A673 (cell line): Measurements from ENCODE around the gene PRSS53. TPM values are rescaled to one million over a fixed set of nuclear protein-coding genes. Genes with fewer than 3 reads are reported as not detected.

Source experiments
- BruUV-seq: library from RNA; stranded (reverse); fragments of 400-500 nt; replicated peaks from 2 replicates; lab custom pipeline; 2021; lab: Mats Ljungman, UMichigan
- CTCF ChIA-PET: fragments of 300-600 bp; sonication (Branson Sonifier 250); formaldehyde crosslinking; loops from one replicate; lab custom pipeline; 2022; ENCODE audit warnings: antibody characterized with exemption; lab: Charles Lee
- POLR2A ChIA-PET: fragments of 300-600 bp; sonication (Branson Sonifier 250); formaldehyde crosslinking; loops from one replicate; lab custom pipeline; 2022; ENCODE audit warnings: antibody characterized with exemption; ENCODE audit not compliant: low non-redundant PET; lab: Charles Lee
- DNase-seq: peaks from one replicate; pipeline ENCODE4 v3.0.0-alpha.2; 2015; ENCODE audit warnings: low spot score
- H3K27ac ChIP-seq: fragments of 200-600 bp; sonication (generic); 2 replicates; pipeline ENCODE4 v1.5.1; 2016; ENCODE audit warnings: mixed run types, low read depth, mild to moderate bottlenecking, mixed read lengths, antibody characterized with exemption, low read length; ENCODE audit not compliant: poor library complexity, severe bottlenecking
- H3K27me3 ChIP-seq: fragments of 200-600 bp; sonication (generic); replicated peaks from 2 replicates; pipeline ENCODE4 v1.6.1; 2017; ENCODE audit warnings: mixed run types, low read depth, mild to moderate bottlenecking, mixed read lengths, antibody characterized with exemption, low read length; ENCODE audit not compliant: insufficient read depth, poor library complexity
- H3K36me3 ChIP-seq: fragments of 200-600 bp; sonication (generic); 2 replicates; pipeline ENCODE4 v1.6.1; 2016; ENCODE audit warnings: mixed run types, mild to moderate bottlenecking, mixed read lengths, antibody characterized with exemption, low read length; ENCODE audit not compliant: insufficient read depth, poor library complexity, severe bottlenecking
- H3K4me1 ChIP-seq: fragments of 200-600 bp; sonication (generic); 2 replicates; pipeline ENCODE4 v1.6.1; 2017; ENCODE audit warnings: mixed run types, mild to moderate bottlenecking, mixed read lengths, antibody characterized with exemption, low read length; ENCODE audit not compliant: insufficient read depth, poor library complexity, severe bottlenecking
- H3K4me3 ChIP-seq: fragments of 200-600 bp; sonication (generic); 2 replicates; pipeline ENCODE4 v1.5.1; 2016; ENCODE audit warnings: low read depth, mixed run types, mild to moderate bottlenecking, mixed read lengths, low read length; ENCODE audit not compliant: poor library complexity, severe bottlenecking
- H3K9me3 ChIP-seq: fragments of 200-600 bp; sonication (generic); 2 replicates; pipeline ENCODE4 v1.6.1; 2016; ENCODE audit warnings: mixed run types, low read depth, mild to moderate bottlenecking, mixed read lengths, antibody characterized with exemption, low read length; ENCODE audit not compliant: poor library complexity, severe bottlenecking
- EZH2 ChIP-seq: fragments of 200-600 bp; sonication (generic); IDR thresholded peaks from 2 replicates; pipeline ENCODE4 v1.6.1; 2017; ENCODE audit warnings: borderline replicate concordance, low read depth, mild to moderate bottlenecking, mixed read lengths, antibody characterized with exemption, low read length; ENCODE audit not compliant: poor library complexity, severe bottlenecking
- intact Hi-C: fragments of 100-400 bp; cut with micrococcal nuclease; formaldehyde crosslinking; loops from one replicate; pipeline ENCODE4 v1.10.0; 2022; ENCODE audit not compliant: unreplicated experiment
- total RNA-seq: library from RNA; stranded (reverse); gene quantifications from 2 replicates; pipeline ENCODE4 v1.2.3, GENCODE V29; 2021
- TF ChIP-seq, protein P1 (sequence below): fragments of 300-800, 200-600 bp; sonication (generic); conservative IDR thresholded peaks from 2 replicates; pipeline ENCODE4 v1.5.1; 2017; ENCODE audit warnings: low read depth, mild to moderate bottlenecking, antibody characterized with exemption, low read length, moderate library complexity, mixed read lengths

PRSS53 gene
- total RNA-seq, 1 experiment from 2014 or later = 3.1 TPM

DNA sequence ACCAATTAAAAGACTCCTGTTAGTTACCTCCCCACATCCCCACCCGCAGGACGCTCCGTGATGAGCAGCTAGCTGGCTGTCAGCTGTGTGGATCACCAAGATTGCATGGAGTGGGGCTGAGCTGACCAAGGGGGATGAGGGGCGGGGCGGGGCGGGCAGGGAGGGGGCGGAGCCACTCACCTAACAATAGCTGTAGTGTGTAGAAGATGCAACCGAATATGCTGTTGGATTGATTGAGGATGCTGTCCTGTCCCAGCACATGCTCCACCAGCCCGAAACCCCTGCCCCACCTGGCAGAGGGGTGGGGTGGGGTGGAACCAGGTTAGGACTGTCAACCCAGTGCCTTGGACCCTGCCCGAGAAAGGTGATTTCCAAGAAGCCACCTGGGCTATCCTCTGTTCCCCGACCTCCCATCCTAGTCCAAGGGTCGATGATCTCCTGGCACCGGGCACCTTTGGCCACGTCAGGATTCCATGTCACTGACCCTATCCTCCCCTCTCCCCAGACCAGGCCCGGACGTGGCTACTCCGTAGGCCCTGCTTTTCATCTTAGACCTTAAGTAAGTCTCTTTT is 4.5 kb upstream of the PRSS53 start:
- intact Hi-C loops = loop anchor here (10.0 kb wide), 1 partner anchor 138 kb away; the partner anchor contains the start of gene SETD1A
- Histone ChIP-seq H3K27ac (no peak overlapping the region), H3K9me3 (no peaks in the 10 kb centered on the region), H3K36me3 (peaks cover 4% of the 10 kb centered on the region), H3K4me1 (peaks cover 3% of the 10 kb centered on the region), H3K27me3 (no peaks in the 10 kb centered on the region), H3K4me3 (peak overlapping the region; percentile 73)
- ChIA-PET POLR2A (interaction anchor here (0.6 kb wide), 1 partner anchor 27 kb away, joined by 5 read pairs; no protein-coding TSS in a partner anchor), CTCF (no interaction called here)
- DNase-seq = peak; percentile 49
- no peak for TF ChIP-seq EZH2
- TF ChIP-seq, protein P1, sequence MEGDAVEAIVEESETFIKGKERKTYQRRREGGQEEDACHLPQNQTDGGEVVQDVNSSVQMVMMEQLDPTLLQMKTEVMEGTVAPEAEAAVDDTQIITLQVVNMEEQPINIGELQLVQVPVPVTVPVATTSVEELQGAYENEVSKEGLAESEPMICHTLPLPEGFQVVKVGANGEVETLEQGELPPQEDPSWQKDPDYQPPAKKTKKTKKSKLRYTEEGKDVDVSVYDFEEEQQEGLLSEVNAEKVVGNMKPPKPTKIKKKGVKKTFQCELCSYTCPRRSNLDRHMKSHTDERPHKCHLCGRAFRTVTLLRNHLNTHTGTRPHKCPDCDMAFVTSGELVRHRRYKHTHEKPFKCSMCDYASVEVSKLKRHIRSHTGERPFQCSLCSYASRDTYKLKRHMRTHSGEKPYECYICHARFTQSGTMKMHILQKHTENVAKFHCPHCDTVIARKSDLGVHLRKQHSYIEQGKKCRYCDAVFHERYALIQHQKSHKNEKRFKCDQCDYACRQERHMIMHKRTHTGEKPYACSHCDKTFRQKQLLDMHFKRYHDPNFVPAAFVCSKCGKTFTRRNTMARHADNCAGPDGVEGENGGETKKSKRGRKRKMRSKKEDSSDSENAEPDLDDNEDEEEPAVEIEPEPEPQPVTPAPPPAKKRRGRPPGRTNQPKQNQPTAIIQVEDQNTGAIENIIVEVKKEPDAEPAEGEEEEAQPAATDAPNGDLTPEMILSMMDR = no peak
- no TSS peak for BruUV-seq

DNA sequence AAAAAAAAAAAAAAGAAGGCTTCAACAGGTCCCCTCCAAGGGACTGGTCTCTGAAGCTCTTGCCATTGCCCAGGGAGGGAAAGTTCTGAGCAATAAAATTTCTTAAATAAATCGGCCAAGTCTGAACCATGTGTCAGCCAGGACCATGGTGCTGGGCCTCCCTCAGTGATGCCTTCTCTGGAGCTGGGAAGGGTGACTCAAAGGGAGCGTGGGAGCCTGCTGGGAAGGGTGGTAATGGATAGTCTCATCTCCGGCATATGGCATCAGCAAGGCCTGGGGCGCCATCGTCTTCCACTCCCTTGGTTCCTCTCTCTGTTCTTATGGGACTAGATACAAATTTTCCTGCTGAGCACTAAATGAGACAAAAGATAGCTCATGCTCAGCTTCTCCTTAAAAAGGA is 3.6 kb upstream of the PRSS53 start:
- Histone ChIP-seq H3K27me3 (no peaks in the 10 kb centered on the region), H3K9me3 (no peaks in the 10 kb centered on the region), H3K27ac (no peak overlapping the region), H3K4me1 (peaks cover 3% of the 10 kb centered on the region), H3K4me3 (no peak overlapping the region), H3K36me3 (peaks cover 4% of the 10 kb centered on the region)
- TF ChIP-seq, protein P1 = no peak
- no peak for TF ChIP-seq EZH2
- ChIA-PET CTCF (no interaction called here), POLR2A (interaction anchor here (0.6 kb wide), 1 partner anchor 108 kb away, joined by 3 read pairs; no protein-coding TSS in a partner anchor)
- intact Hi-C loops = loop anchor here (10.0 kb wide), 1 partner anchor 138 kb away; the partner anchor contains the start of gene SETD1A
- BruUV-seq = no TSS peak
- DNase-seq = no peak

DNA sequence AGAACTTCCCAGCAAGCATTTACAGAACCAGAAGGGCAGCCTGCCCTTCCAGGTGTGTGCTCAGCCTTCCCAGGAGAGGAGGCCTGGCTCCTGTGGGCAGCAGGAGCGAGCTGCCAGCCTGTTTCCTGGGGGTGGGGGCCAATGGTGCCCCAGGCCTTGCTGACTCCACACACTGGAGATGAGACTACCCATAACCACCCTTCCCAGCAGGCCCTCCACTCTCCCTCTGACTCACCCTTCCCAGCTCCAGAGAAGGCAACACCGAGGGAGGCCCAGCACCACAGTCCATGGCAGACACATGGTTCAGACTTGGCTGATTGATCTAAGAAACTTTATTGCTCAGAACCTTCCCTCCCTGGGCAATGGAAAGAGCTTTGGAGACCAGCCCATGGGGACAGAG is 1.8 kb upstream of the PRSS53 start:
- BruUV-seq = no TSS peak
- POLR2A ChIA-PET = no interaction called here
- DNase-seq = no peak
- no peak for TF ChIP-seq EZH2
- TF ChIP-seq, protein P1 = no peak
- Histone ChIP-seq H3K4me1 (peaks cover 3% of the 10 kb centered on the region), H3K4me3 (no peak overlapping the region), H3K27ac (no peak overlapping the region), H3K36me3 (peaks cover 9% of the 10 kb centered on the region), H3K27me3 (no peaks in the 10 kb centered on the region), H3K9me3 (no peaks in the 10 kb centered on the region)
- intact Hi-C loops = loop anchor here (10.0 kb wide), 1 partner anchor 136 kb away; the partner anchor contains the start of gene SETD1A
- CTCF ChIA-PET = no interaction called here
